ENCODE data around the gene UGT1A10.
"Not testable (repeated sequence)": the region's sequence is repeated elsewhere in the genome, so short reads cannot be mapped to it uniquely, and the experiment has no call there.

Gene UGT1A10

GRCh38 chr2:233746475-233747282 is 110.4 kb downstream of the UGT1A10 start:
- ChIA-PET POLR2A (no interaction called here), CTCF (no interaction called here)
- H3K36me3 ChIP-seq (ENCODE audit: control insufficient read depth in 4 of 4, insufficient read depth in 4 of 4, low read length in 3 of 4): no peaks in the 10 kb centered on the region
- H3K9me3 ChIP-seq (ENCODE audit: control extremely low read depth in 1 of 5, control insufficient read depth in 4 of 5, insufficient read depth in 2 of 5, low read depth in 1 of 5, low read length in 4 of 5): peaks cover 0 to 7% (median 3%) of the 10 kb centered on the region in 5 experiments
- no peaks in the 10 kb centered on the region for H3K4me1 ChIP-seq (ENCODE audit: control extremely low read depth in 1 of 4, control insufficient read depth in 4 of 4, insufficient read depth in 4 of 4, low read length in 3 of 4)
- H3K27ac ChIP-seq (ENCODE audit: insufficient read depth in 1 of 2, low read depth in 1 of 2, low read length in 2 of 2, poor library complexity in 1 of 2, severe bottlenecking in 2 of 2): no peak overlapping the region
- WGBS (ENCODE audit: insufficient coverage): 90% methylated on average over 8 of the region's 10 CpGs
- no peak for DNase-seq
- H3K4me3 ChIP-seq (ENCODE audit: control insufficient read depth in 1 of 7, extremely low read depth in 1 of 7, insufficient read depth in 4 of 7, low read depth in 2 of 7, low read length in 6 of 7): no peak overlapping the region
- peaks cover 0 to 12% (median 0%) of the 10 kb centered on the region in 5 experiments for H3K27me3 ChIP-seq (replicated peaks in 2 of 5; ENCODE audit: control insufficient read depth in 4 of 5, insufficient read depth in 5 of 5, low read length in 4 of 5)

GRCh38 chr2:233747283-233747544 is 111.0 kb downstream of the UGT1A10 start:
- Histone ChIP-seq H3K9me3 (ENCODE audit: control extremely low read depth in 1 of 5, control insufficient read depth in 4 of 5, insufficient read depth in 2 of 5, low read depth in 1 of 5, low read length in 4 of 5) (peaks cover 0 to 7% (median 3%) of the 10 kb centered on the region in 5 experiments), H3K36me3 (ENCODE audit: control insufficient read depth in 4 of 4, insufficient read depth in 4 of 4, low read length in 3 of 4) (no peaks in the 10 kb centered on the region), H3K4me1 (ENCODE audit: control extremely low read depth in 1 of 4, control insufficient read depth in 4 of 4, insufficient read depth in 4 of 4, low read length in 3 of 4) (no peaks in the 10 kb centered on the region), H3K27me3 (replicated peaks in 2 of 5; ENCODE audit: control insufficient read depth in 4 of 5, insufficient read depth in 5 of 5, low read length in 4 of 5) (peaks cover 0 to 12% (median 0%) of the 10 kb centered on the region in 5 experiments), H3K27ac (ENCODE audit: insufficient read depth in 1 of 2, low read depth in 1 of 2, low read length in 2 of 2, poor library complexity in 1 of 2, severe bottlenecking in 2 of 2) (no peak overlapping the region), H3K4me3 (ENCODE audit: control insufficient read depth in 1 of 7, extremely low read depth in 1 of 7, insufficient read depth in 4 of 7, low read depth in 2 of 7, low read length in 6 of 7) (no peak overlapping the region)
- 89% methylated on average over 6 of the region's 6 CpGs for WGBS (ENCODE audit: insufficient coverage)
- POLR2A ChIA-PET: no interaction called here
- no peak for DNase-seq
- CTCF ChIA-PET: no interaction called here

GRCh38 chr2:233750689-233751088 is 114.4 kb downstream of the UGT1A10 start:
- H3K9me3 ChIP-seq (ENCODE audit: control extremely low read depth in 1 of 5, control insufficient read depth in 4 of 5, insufficient read depth in 2 of 5, low read depth in 1 of 5, low read length in 4 of 5): not testable (repeated sequence)

GRCh38 chr2:233751212-233752009 is 115.2 kb downstream of the UGT1A10 start:
- H3K4me1 ChIP-seq (ENCODE audit: control extremely low read depth in 1 of 4, control insufficient read depth in 4 of 4, insufficient read depth in 4 of 4, low read length in 3 of 4); H3K36me3 ChIP-seq (ENCODE audit: control insufficient read depth in 4 of 4, insufficient read depth in 4 of 4, low read length in 3 of 4); CTCF ChIA-PET; H3K9me3 ChIP-seq (ENCODE audit: control extremely low read depth in 1 of 5, control insufficient read depth in 4 of 5, insufficient read depth in 2 of 5, low read depth in 1 of 5, low read length in 4 of 5); H3K4me3 ChIP-seq (ENCODE audit: control insufficient read depth in 1 of 7, extremely low read depth in 1 of 7, insufficient read depth in 4 of 7, low read depth in 2 of 7, low read length in 6 of 7); DNase-seq; POLR2A ChIA-PET; H3K27ac ChIP-seq (ENCODE audit: insufficient read depth in 1 of 2, low read depth in 1 of 2, low read length in 2 of 2, poor library complexity in 1 of 2, severe bottlenecking in 2 of 2): not testable (repeated sequence)
- no CpG with 5 or more reads among the region's 2 CpGs for WGBS (ENCODE audit: insufficient coverage)
- H3K27me3 ChIP-seq (replicated peaks in 2 of 5; ENCODE audit: control insufficient read depth in 4 of 5, insufficient read depth in 5 of 5, low read length in 4 of 5): peaks cover 0 to 15% (median 0%) of the 10 kb centered on the region in 5 experiments

More at GRCh38 chr2:233750689-233751088, 114.4 kb downstream of the UGT1A10 start:
- H3K36me3 ChIP-seq (ENCODE audit: control insufficient read depth in 4 of 4, insufficient read depth in 4 of 4, low read length in 3 of 4); CTCF ChIA-PET; H3K4me3 ChIP-seq (ENCODE audit: control insufficient read depth in 1 of 7, extremely low read depth in 1 of 7, insufficient read depth in 4 of 7, low read depth in 2 of 7, low read length in 6 of 7); POLR2A ChIA-PET; H3K4me1 ChIP-seq (ENCODE audit: control extremely low read depth in 1 of 4, control insufficient read depth in 4 of 4, insufficient read depth in 4 of 4, low read length in 3 of 4); DNase-seq; H3K27ac ChIP-seq (ENCODE audit: insufficient read depth in 1 of 2, low read depth in 1 of 2, low read length in 2 of 2, poor library complexity in 1 of 2, severe bottlenecking in 2 of 2): not testable (repeated sequence)
- whole genome bisulfite sequencing (ENCODE audit: insufficient coverage): 86% methylated on average over 2 of the region's 2 CpGs
- peaks cover 0 to 15% (median 0%) of the 10 kb centered on the region in 5 experiments for H3K27me3 ChIP-seq (replicated peaks in 2 of 5; ENCODE audit: control insufficient read depth in 4 of 5, insufficient read depth in 5 of 5, low read length in 4 of 5)

GRCh38 chr2:233754872-233755611 is 118.8 kb downstream of the UGT1A10 start:
- POLR2A ChIA-PET: no interaction called here
- CTCF ChIA-PET: no interaction called here
- no peak for DNase-seq
- 97% methylated on average over 37 of the region's 44 CpGs for WGBS (ENCODE audit: insufficient coverage)
- Histone ChIP-seq H3K27ac (ENCODE audit: insufficient read depth in 1 of 2, low read depth in 1 of 2, low read length in 2 of 2, poor library complexity in 1 of 2, severe bottlenecking in 2 of 2) (no peak overlapping the region), H3K36me3 (ENCODE audit: control insufficient read depth in 4 of 4, insufficient read depth in 4 of 4, low read length in 3 of 4) (no peaks in the 10 kb centered on the region), H3K9me3 (ENCODE audit: control extremely low read depth in 1 of 5, control insufficient read depth in 4 of 5, insufficient read depth in 2 of 5, low read depth in 1 of 5, low read length in 4 of 5) (peaks cover 0 to 7% (median 3%) of the 10 kb centered on the region in 5 experiments), H3K27me3 (replicated peaks in 2 of 5; ENCODE audit: control insufficient read depth in 4 of 5, insufficient read depth in 5 of 5, low read length in 4 of 5) (peaks cover 0 to 3% (median 0%) of the 10 kb centered on the region in 5 experiments), H3K4me1 (ENCODE audit: control extremely low read depth in 1 of 4, control insufficient read depth in 4 of 4, insufficient read depth in 4 of 4, low read length in 3 of 4) (no peaks in the 10 kb centered on the region), H3K4me3 (ENCODE audit: control insufficient read depth in 1 of 7, extremely low read depth in 1 of 7, insufficient read depth in 4 of 7, low read depth in 2 of 7, low read length in 6 of 7) (no peak overlapping the region)

- no peak overlapping the region for H3K27ac ChIP-seq (ENCODE audit: insufficient read depth in 1 of 2, low read depth in 1 of 2, low read length in 2 of 2, poor library complexity in 1 of 2, severe bottlenecking in 2 of 2)
- no peak for DNase-seq
- no peaks in the 10 kb centered on the region for H3K36me3 ChIP-seq (ENCODE audit: control insufficient read depth in 4 of 4, insufficient read depth in 4 of 4, low read length in 3 of 4)
- H3K27me3 ChIP-seq (replicated peaks in 2 of 5; ENCODE audit: control insufficient read depth in 4 of 5, insufficient read depth in 5 of 5, low read length in 4 of 5): peaks cover 0 to 3% (median 0%) of the 10 kb centered on the region in 5 experiments
- ChIA-PET CTCF (no interaction called here), POLR2A (no interaction called here)
- peaks cover 0 to 2% (median 0%) of the 10 kb centered on the region in 5 experiments for H3K9me3 ChIP-seq (ENCODE audit: control extremely low read depth in 1 of 5, control insufficient read depth in 4 of 5, insufficient read depth in 2 of 5, low read depth in 1 of 5, low read length in 4 of 5)
- H3K4me3 ChIP-seq (ENCODE audit: control insufficient read depth in 1 of 7, extremely low read depth in 1 of 7, insufficient read depth in 4 of 7, low read depth in 2 of 7, low read length in 6 of 7): no peak overlapping the region
- WGBS (ENCODE audit: insufficient coverage): 100% methylated on average over 2 of the region's 7 CpGs
- no peaks in the 10 kb centered on the region for H3K4me1 ChIP-seq (ENCODE audit: control extremely low read depth in 1 of 4, control insufficient read depth in 4 of 4, insufficient read depth in 4 of 4, low read length in 3 of 4)
These were observed 120.3 kb downstream of the UGT1A10 start for GRCh38 chr2:233756429-233757081.

All from common myeloid progenitor, CD34-positive (primary cell).